DMS53 (cell line): ENCODE data around the gene PNRC1.
"Not testable (repeated sequence)": the region's sequence is repeated elsewhere in the genome, so short reads cannot be mapped to it uniquely, and the experiment has no call there.

ENCODE experiments used
- DNase-seq: peaks from one replicate; lab custom pipeline; 2025; lab: John Stamatoyannopoulos, UW

PNRC1 gene

GRCh38 chr6:89059227-89059626 lies 21.3 kb upstream of the PNRC1 start:
- DNase-seq = no peak

- DNase-seq = no peak
Observed at GRCh38 chr6:89063881-89064280, 16.7 kb upstream of the PNRC1 start.

- DNase-seq = not testable (repeated sequence)
Observed at GRCh38 chr6:89064931-89065330, 15.6 kb upstream of the PNRC1 start.

GRCh38 chr6:89066121-89066520 lies 14.4 kb upstream of the PNRC1 start:
- DNase-seq = not testable (repeated sequence)

GRCh38 chr6:89066940-89067646 lies 13.5 kb upstream of the PNRC1 start:
- DNase-seq = no peak

- DNase-seq = no peak
Observed at GRCh38 chr6:89067796-89068195, 12.8 kb upstream of the PNRC1 start.

GRCh38 chr6:89068695-89069094 lies 11.9 kb upstream of the PNRC1 start:
- no peak for DNase-seq

GRCh38 chr6:89069536-89070163 lies 10.9 kb upstream of the PNRC1 start:
- no peak for DNase-seq

- no peak for DNase-seq
Observed at GRCh38 chr6:89071036-89071435, 9.5 kb upstream of the PNRC1 start.

- DNase-seq = peak; percentile 8
Observed at GRCh38 chr6:89073014-89073620, 7.4 kb upstream of the PNRC1 start.

GRCh38 chr6:89073840-89074239 lies 6.7 kb upstream of the PNRC1 start:
- DNase-seq = no peak

- DNase-seq = peak; percentile 58
Observed at GRCh38 chr6:89079511-89080234, 878 bp upstream of the PNRC1 start.

GRCh38 chr6:89081129-89081422 lies 525 bp downstream of the PNRC1 start:
- peak; percentile 73 for DNase-seq

- DNase-seq = peak; percentile 96
Observed at GRCh38 chr6:89081423-89082322, 1.1 kb downstream of the PNRC1 start.

- peak; percentile 20 for DNase-seq
Observed at GRCh38 chr6:89082486-89082891, 1.9 kb downstream of the PNRC1 start.

GRCh38 chr6:89084542-89084941 lies 4.0 kb downstream of the PNRC1 start:
- DNase-seq = no peak

GRCh38 chr6:89084954-89085353 lies 4.4 kb downstream of the PNRC1 start:
- DNase-seq = no peak

GRCh38 chr6:89085409-89086205 lies 5.1 kb downstream of the PNRC1 start:
- DNase-seq = no peak

GRCh38 chr6:89087881-89088280 lies 7.3 kb downstream of the PNRC1 start:
- no peak for DNase-seq

- no peak for DNase-seq
Observed at GRCh38 chr6:89098461-89098860, 17.9 kb downstream of the PNRC1 start.

- DNase-seq = no peak
Observed at GRCh38 chr6:89100114-89100513, 19.6 kb downstream of the PNRC1 start.
